Measurements from ENCODE around the gene LMLN.
"Not testable (repeated sequence)": the region's sequence is repeated elsewhere in the genome, so short reads cannot be mapped to it uniquely, and the experiment has no call there.

Gene LMLN, protein sequence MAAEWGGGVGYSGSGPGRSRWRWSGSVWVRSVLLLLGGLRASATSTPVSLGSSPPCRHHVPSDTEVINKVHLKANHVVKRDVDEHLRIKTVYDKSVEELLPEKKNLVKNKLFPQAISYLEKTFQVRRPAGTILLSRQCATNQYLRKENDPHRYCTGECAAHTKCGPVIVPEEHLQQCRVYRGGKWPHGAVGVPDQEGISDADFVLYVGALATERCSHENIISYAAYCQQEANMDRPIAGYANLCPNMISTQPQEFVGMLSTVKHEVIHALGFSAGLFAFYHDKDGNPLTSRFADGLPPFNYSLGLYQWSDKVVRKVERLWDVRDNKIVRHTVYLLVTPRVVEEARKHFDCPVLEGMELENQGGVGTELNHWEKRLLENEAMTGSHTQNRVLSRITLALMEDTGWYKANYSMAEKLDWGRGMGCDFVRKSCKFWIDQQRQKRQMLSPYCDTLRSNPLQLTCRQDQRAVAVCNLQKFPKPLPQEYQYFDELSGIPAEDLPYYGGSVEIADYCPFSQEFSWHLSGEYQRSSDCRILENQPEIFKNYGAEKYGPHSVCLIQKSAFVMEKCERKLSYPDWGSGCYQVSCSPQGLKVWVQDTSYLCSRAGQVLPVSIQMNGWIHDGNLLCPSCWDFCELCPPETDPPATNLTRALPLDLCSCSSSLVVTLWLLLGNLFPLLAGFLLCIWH

DNA sequence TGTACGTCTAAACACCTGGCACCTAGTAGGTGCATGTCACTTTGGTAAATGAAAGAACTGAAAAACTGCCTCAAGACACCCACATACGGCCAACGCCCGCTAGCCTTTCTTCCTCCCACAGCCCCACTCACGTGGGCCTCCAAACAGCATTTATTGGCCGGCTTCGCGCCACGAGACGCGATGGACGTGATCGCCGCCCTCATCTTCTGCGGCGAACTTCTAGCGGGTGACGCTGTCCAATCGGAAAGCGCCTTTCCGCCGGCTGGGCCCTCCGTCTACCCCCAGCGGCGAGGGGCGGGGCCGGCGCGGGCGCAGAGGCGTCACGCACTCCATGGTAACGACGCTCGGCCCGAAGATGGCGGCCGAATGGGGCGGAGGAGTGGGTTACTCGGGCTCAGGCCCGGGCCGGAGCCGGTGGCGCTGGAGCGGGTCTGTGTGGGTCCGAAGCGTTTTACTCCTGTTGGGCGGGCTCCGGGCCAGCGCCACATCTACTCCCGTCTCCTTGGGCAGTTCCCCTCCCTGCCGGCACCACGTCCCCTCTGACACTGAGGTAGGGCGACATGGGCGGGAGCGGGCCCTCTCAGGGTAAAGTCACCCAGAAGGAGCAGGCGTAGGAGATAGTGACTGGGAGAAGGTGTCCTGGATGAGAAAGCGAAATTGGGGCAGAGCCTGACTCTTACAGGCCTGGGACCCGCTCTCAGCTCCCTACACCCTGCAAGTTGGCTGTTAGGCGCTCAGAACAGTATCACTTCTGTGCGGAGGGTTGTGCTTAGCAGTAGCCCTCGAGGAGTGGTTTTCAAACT, at the start of gene LMLN:
TSS of gene LMLN (plus strand) at position 327 of the 803 bp plus-strand sequence. CDS start at position 356, 29 bp downstream.
- DNase-seq (ENCODE audit: low read depth in 2 of 2): peak; percentile 91 to 96

DNA sequence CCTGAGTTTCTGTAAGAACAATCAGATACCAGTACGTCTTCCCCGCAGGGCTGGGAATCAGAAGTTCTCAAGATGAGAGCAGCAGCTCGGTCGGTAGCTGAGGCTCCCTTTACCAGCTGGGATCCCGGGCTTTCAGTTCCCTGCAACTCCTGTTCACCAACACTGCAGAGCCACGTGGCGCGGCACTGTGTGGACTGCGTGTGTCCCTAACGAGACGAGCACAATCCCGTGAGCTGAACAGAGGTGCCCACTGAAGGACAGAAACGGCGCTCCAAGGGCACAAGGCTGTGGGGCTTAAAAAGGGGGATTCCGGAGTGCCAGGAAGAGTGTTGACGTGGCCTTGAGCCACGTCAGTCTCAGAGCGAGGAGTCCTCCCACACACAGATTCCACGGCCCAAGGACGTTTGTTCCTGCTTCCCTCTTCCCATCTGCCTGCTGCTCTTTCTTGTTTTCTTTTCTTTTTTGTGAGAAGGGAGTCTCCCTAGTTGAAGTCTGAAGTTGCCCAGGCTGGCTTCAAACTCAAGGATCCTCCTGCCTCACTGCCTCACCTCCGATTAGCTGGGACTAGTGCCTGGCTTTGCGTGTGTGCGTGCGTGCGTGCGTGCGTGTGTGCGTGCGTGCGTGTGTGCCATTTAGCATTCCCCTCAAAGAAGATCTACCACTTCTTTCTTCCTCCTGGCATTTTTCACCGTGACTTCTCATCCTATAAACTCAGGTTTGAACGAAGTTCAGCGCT, 47.1 kb upstream of the LMLN start:
- DNase-seq (ENCODE audit: low read depth in 2 of 2): no peak

DNA sequence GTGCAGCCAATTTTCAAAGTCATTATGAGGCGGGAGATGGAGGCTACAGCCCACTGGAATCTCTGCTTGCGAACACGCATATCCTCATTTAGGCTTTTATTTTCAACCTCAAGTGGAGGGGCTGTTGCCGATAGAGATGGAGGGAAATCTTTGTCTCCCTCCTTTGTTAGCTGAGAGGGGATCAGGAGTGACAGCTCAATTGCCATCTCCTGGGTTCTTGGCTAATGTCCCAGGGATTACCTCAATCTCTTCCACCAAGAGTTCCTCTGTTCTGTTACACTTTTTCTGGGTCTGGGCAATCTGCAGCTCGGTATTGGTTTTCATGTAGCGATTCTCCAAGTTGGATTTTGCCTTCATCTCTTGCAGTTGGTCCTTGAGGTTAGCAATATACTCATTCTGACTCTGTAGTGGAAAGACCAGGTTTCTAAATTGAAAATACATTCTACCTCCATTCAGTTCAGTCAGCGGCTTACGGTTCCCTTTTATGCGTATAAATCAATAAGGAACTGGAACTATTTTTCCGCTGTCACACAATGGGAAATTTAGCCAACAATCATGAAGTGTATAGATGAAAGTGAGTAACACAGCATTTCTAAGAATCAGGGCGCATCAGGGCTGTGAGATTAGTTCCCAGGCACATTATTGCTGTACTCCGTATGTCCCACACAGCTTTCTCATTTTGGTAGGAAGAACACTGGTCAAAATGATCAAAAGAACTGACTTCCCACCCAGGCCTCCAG, 46.2 kb upstream of the LMLN start:
- no peak for DNase-seq (ENCODE audit: low read depth in 2 of 2)

DNA sequence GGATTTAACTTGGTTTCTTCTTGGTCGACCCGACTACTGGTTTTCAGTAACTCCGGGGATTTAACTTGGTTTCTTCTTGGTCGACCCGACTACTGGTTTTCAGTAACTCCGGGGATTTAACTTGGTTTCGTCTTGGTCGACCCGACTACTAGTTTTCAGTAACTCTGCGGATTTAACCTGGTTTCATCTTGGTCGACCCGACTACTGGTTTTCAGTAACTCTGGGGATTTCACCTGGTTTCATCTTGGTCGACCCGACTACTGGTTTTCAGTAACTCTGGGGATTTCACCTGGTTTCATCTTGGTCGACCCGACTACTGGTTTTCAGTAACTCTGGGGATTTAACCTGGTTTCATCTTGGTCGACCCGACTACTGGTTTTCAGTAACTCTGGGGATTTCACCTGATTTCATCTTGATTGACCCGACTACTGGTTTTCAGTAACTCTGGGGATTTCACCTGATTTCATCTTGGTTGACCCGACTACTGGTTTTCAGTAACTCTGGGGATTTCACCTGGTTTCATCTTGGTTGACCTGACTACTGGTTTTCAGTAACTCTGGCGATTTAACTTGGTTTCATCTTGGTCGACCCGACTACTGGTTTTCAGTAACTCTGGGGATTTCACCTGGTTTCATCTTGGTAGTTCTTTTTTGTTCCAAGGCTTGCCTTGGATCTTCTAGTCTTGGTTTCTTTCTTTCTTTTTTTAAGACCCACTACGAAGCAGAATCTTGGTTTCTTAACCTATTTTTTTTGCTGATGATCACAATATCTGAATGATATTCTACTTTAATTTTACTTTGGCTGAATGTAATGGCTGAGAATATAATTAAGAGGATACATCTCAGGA, 38.4 kb upstream of the LMLN start:
- DNase-seq (ENCODE audit: low read depth in 2 of 2): not testable (repeated sequence)

DNA sequence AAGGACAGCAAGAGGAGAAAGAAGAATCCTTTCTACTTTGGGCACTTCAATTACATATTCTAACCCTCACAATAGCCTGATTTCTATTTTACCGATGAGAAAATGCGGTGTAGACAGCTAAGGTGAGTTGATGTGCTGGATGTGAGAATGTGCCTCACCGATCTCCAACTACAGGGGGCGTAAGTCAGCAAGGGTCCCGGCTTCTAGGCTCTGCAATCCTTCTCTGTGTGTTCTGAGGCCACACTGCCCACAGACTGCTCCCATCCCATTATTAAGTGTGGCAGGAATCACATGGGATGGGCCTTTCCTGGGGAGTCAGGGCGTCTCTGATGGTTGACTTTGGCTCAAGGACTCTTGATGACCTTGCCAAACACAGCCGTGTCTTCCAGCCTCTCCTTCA, 33.6 kb upstream of the LMLN start:
- no peak for DNase-seq (ENCODE audit: low read depth in 2 of 2)

DNA sequence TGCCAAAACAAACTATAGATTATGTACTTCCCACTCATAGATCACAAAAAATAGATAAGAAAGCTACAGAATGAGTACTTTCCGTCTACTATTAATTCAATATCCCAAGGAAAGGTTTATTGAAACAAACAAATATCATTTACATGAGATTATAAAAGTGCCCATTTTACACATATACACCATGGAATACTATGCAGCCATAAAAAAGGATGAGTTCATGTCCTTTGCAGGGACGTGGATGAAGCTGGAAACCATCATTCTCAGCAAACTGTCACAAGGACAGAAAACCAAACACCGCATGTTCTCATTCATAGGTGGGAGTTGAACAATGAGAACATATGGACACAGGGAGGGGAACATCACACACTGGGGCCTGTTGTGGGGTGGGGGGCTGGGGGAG, 32.4 kb upstream of the LMLN start:
- DNase-seq (ENCODE audit: low read depth in 2 of 2): not testable (repeated sequence)

DNA sequence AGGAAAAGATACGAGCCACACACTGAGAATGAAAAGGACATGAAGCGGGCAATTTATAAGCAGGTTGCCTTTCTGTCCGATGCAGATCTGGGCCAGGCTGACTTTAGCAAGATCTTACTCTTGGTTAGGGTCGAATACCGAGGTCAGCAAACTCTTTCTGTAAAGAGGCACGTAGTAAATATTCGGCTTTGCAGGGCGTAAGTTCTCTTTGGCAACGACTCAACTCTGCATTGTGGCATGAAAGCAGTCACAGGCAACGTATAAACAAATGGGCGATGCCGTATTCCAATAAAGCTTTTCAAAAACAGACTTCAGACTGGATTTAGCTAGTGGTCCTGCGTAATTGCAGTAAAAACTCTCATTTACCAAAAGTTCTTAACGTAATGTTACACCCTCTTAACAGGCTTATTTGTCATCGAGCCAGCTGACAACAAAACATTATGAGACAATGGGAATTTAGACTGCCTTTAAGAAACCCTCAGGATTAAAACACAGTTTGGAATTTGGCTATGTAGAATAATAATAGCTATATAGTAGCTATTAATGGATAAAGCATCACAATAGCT, 23.1 kb upstream of the LMLN start:
- no peak for DNase-seq (ENCODE audit: low read depth in 2 of 2)

DNA sequence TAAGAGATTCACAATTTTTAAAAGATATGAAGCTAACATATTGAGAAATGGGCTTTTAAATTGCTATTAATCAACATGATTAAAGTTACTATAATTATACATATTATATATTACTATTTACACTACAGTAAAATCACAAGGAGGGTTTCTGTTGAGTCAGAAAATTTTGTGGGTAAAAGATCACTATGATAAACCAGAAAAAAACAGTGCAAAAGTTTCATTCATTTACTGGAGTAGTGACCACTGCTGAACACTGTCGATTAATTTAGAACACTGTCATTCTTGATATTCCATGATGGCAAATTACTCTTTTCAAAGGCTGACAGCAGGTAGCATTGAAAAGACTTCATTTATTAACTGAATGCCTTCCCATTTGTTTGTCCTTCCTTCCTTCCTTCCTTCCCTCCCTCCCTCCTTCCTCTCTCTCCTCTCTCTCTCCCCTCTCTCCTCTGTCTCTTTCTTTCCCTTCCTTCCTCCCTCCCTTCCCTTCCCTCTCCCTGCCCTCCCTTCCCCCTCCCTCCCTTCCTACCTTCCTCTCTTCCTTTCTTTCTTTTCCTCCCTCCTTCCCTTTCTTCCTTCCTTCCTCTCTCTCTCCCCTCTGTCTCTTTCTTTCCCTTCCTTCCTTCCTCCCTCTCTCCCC, 19.2 kb upstream of the LMLN start:
- no peak for DNase-seq (ENCODE audit: low read depth in 2 of 2)

DNA sequence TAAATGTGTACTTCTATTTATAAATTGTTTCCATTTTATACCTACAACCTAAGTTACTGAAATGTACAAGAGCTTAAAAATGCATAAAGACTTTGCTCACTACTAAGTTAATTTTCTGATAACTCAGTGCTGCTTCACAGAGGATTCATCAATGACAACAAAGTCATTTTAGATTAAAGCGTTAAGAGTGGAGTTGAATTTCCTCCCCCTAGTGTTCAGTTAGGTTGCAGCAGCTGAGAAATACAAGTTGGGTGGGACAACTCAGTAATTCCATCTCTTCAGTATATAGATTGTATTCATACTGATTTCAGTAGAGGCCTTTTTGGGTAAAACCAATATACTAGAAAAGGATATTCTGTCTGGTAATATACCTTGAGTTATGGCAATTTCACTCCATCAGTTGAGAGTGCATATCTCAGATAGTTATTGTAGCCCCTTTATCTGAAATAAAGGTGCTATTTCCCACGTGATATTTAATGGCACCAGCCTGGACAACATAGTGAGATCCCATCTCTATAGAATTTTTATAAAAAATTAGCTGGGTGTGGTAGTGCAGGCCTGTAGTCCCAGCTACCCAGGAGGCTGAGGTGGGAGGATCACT, 17.0 kb upstream of the LMLN start:
- no peak for DNase-seq (ENCODE audit: low read depth in 2 of 2)

DNA sequence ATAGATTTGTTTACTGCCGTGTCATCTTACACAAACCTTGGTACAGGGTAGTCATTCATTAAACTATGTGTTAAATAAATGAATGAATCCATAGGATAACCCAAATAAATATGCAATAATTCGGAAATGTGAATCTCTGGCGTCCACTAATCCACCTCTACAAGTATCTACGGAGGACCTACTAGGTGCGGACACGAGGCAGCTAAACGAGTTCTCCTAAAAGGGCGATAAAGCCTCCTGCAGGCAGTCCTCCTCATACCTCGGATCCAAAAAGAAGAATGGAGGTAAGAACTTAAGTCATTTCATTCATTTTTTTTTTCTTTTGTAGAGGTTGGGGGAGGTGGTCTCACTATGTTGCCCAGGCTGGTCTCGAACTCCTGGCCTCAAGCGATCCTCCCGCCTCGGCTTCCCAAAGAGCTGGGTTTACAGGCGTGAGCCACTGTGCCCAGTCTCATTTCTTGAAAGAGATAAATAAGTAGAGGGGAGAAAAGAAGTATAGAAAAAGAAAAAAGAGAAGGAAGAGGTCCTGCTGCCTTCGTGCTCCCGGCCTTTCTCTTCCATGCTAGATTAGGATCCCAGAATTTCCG, 10.7 kb upstream of the LMLN start:
- no peak for DNase-seq (ENCODE audit: low read depth in 2 of 2)

DNA sequence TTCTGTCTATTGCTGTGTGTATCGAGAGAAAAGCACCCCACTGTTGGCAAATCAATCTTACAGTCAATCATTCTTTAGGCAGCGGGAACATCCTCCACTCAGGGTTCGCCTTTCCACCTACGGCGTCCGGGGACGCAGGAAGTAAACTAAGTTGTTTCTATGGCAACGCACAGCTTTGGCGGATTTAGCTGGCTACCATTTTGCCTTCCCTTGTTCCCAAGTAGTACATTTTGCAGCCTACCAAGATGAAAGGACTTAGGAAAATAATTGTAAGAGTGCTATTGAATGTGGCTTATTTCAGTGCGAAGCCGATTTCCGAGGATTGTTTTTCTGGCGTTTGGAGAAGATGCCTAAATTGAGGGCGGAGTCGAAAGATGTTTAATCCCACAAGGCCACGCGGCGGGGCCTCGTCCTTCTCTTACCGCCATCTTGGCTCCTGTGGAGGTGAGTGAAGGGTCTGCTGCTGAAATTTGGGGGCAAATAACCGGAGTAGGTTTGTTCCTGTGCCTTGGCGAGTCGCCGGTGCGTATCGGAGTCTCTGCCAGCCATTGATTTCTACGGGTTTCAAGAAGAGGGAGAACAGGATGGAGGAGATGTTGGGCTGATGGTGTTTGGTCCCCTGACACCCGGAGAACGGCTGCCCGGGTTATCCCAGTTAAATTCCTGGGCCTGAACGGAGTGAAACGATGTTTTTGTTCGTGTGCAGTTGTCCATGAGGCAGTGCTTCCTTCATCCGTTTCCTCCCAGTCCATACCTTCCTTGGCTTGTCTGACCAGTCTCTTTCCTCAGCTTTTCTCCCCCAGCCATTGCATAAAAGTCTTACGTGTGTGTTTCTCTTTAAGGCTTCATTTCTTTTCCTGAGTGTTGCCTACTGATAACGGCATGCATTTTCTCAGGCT, 10.0 kb upstream of the LMLN start, which contains the start of gene RPL35A:
TSS of gene RPL35A (plus strand) at position 413 of the 899 bp plus-strand sequence. CDS start 778 bp downstream, outside the sequence.
- DNase-seq (ENCODE audit: low read depth in 2 of 2): peak; percentile 74 to 77

DNA sequence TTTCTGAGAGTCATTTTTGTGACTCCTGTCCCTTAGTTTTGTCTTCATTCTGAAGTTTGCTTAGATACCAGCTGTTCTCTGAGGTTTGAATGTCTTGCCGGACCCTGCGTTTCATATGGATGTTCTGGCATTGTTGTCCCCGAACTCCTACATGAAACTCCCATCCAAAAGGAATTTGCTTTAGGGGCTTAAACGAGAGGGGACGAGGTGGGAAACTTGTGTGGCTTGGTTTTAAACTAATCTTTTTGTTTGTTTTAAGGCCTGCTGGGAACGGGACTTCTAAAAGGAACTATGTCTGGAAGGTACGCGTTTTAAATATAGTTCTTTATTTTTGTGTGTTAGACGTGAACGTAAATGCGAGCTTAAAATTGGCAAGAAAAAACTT, 9.3 kb upstream of the LMLN start:
- DNase-seq (ENCODE audit: low read depth in 2 of 2): no peak

DNA sequence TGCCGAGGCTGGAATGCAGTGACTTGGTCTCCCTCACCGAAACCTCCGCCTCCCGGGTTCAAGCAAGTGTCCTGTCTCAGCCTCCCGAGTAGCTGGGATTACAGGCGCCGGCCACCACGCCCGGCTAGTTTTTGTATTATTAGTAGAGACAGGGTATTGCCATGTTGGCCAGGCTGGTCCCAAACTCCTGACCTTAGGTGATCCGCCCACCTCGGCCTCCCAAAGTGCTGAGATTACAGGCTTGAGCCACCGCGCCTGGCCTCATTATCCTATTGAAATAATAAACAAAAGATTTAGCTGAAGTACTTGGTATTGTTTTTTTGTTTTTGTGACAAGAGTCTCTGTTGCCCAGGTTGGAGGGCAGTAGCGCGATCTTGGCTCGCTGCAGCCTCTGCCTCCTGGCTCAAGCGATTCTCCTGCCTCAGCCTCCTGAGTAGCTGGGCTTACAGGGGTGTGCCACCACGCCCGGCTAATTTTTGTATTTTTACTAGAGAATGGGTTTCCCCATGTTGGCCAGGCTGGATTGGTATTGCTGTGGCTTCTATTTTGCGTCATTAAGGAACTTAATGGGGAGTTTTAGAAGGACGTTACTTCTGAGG, 8.5 kb upstream of the LMLN start:
- no peak for DNase-seq (ENCODE audit: low read depth in 2 of 2)

DNA sequence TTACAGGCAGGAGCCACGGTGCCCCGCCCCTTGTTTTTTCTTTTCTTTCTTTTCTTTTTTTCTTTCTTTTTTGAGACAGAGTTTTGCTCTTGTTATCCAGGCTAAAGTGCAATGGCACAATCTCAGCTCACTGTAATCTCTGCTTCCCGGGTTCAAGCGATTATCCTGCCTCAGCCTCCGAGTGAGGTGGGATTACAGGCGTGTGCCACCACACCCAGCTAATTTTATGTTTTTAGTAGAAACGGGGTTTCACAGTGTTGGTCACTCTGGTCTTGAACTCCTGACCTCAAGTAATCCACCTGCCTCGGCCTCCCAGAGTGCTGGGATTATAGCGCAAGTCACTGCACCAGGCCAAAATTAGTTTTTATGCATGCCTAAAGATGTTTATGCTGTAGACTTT, 7.6 kb upstream of the LMLN start:
- no peak for DNase-seq (ENCODE audit: low read depth in 2 of 2)

DNA sequence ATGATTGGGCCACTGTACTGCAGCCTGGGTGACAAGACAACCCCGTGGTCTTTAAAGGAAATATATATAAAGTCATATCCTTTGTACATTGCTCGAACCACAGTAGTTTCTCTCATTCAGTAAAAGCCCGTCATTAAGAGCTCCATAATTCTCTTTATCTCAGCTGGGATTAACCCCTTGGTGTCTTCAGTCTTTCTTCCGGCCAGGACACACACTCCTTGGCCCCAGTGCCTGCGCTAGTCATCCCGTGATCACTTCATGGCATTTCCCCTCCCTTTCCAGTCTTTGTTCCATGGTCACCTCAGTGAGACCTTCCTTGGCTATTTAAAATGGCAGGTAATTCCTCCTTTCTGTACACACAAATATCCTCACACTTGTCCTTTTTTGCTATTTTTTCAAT, 6.7 kb upstream of the LMLN start:
- no peak for DNase-seq (ENCODE audit: low read depth in 2 of 2)

DNA sequence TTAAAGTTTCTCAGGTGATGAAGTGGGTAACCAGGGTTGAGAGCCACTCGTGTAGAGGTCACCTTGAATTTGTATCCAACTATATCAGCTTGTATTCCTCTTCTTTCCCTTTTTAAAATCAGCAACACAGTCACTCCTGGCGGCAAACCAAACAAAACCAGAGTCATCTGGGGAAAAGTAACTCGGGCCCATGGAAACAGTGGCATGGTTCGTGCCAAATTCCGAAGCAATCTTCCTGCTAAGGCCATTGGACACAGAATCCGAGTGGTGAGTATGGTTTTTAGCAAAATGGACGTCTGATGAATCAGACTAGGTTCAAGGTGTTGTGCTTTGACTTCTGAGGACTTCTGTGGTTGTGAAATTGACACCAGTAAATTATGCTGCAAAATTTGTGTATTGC, 6.1 kb upstream of the LMLN start:
- no peak for DNase-seq (ENCODE audit: low read depth in 2 of 2)

Data from stimulated activated CD8-positive, alpha-beta memory T cell treated with anti-CD3 and anti-CD28 coated beads, Interleukin-7, amount 100 ng/mL, for 4 hours (primary cell).